Transverse colon (tissue), 4 donors: Measurements from ENCODE around the gene CTDSP2. TPM values are rescaled to one million over a fixed set of nuclear protein-coding genes. Genes with fewer than 3 reads are reported as not detected.
"Not testable (repeated sequence)": the region's sequence is repeated elsewhere in the genome, so short reads cannot be mapped to it uniquely, and the experiment has no call there.

Experiments
- DNase-seq: peaks from one replicate; pipeline ENCODE4 v3.0.0-alpha.2; 2019
- H3K27ac ChIP-seq, 4 donors: fragments of 200-600 bp; sonication (generic); 2 replicates each; pipeline ENCODE4 v1.5.1; 2016 to 2018; ENCODE audit warnings: inconsistent platforms in 4 of 4
- H3K27me3 ChIP-seq: fragments of 200-600 bp; sonication (generic); 2 replicates; pipeline ENCODE4 v1.5.1; 2017; ENCODE audit warnings: inconsistent platforms
- H3K36me3 ChIP-seq, 4 donors: fragments of 200-600 bp; sonication (generic); 2 replicates each; pipeline ENCODE4 v1.5.1; 2017 to 2019; ENCODE audit warnings: inconsistent platforms in 4 of 4
- H3K4me1 ChIP-seq, 4 donors: fragments of 200-600 bp; sonication (generic); 2 replicates each; pipeline ENCODE4 v1.5.1; 2017 to 2020; ENCODE audit warnings: inconsistent platforms in 4 of 4
- H3K4me3 ChIP-seq, 4 donors: fragments of 200-600 bp; sonication (generic); 1 replicate in 1 of 4; 2 replicates in 3 of 4; pipeline versions ENCODE4 v1.5.1 to v1.6.1; 2017 to 2019; ENCODE audit warnings: inconsistent platforms in 4 of 4
- H3K9me3 ChIP-seq, 2 donors: fragments of 200-600 bp; sonication (generic); 2 replicates each; pipeline ENCODE4 v1.5.1; 2017 to 2019; ENCODE audit warnings: inconsistent platforms in 2 of 2
- CTCF ChIP-seq, 5 experiments: fragments of 200-600 bp in 3 of 5; fragments of 450-650 bp in 2 of 5; sonication (generic) in 3 of 5; IDR thresholded peaks; 1 replicate in 2 of 5; 2 replicates in 3 of 5; pipeline ENCODE4 v1.5.1; 2016 to 2017; ENCODE audit warnings: antibody characterized with exemption in 5 of 5, inconsistent platforms in 3 of 5, mild to moderate bottlenecking in 2 of 5, moderate library complexity in 1 of 5
- EP300 ChIP-seq: sonication (generic); formaldehyde crosslinking; IDR thresholded peaks from one replicate; pipeline ENCODE4 v1.6.1; 2017; ENCODE audit warnings: antibody characterized with exemption, low read depth
- POLR2A ChIP-seq: fragments of 450-650 bp; IDR thresholded peaks from one replicate; pipeline ENCODE4 v1.6.1; 2016; ENCODE audit warnings: antibody characterized with exemption, mild to moderate bottlenecking, moderate library complexity
- POLR2AphosphoS5 ChIP-seq, 3 donors: sonication (generic); formaldehyde crosslinking; IDR thresholded peaks; one replicate each; pipeline ENCODE4 v1.6.1; 2016; ENCODE audit warnings: antibody characterized with exemption in 3 of 3
- WGBS, 2 donors: methylation state at CpG; one replicate each; pipeline ENCODE4 v1.1.5; 2018; ENCODE audit warnings: low coverage in 1 of 2; 5-methylcytosine and 5-hydroxymethylcytosine counted together
- in situ Hi-C, 4 donors: fragments of 200-750 bp; cut with MboI; loops; one replicate each; pipeline versions ENCODE4 v1.15.0 to v1.15.1; 2017; ENCODE audit warnings: low sequenced_read_pairs in 3 of 4, low pct_ligation_motif_present in 1 of 4, low pct_unique_long_range_greater_than_20kb in 1 of 4
- intact Hi-C: fragments of 100-400 bp; cut with DNase I; formaldehyde crosslinking; loops from one replicate; pipeline ENCODE4 v1.15.1; 2023; ENCODE audit warnings: low total_unique reads
- total RNA-seq, 4 donors: library from RNA; depleted of rRNA; stranded (reverse); fragments of >200 nt; gene quantifications; one replicate each; pipeline ENCODE4 v1.1.0, GENCODE V29; 2016

CTDSP2 gene
- total RNA-seq, 4 donors from 2014 or later, result 174 to 268 (median 231) TPM

GRCh38 chr12:57883057-57883456 lies 36.5 kb upstream of the CTDSP2 start:
- intact Hi-C loops (no loop called here), in situ Hi-C loops (no loop called here)
- H3K9me3 ChIP-seq, result no peaks in the 10 kb centered on the region
- peak overlapping the region; percentile 75 to 82 (median 78) for H3K27ac ChIP-seq
- H3K4me3 ChIP-seq, result no peak overlapping the region
- no peaks in the 10 kb centered on the region for H3K27me3 ChIP-seq
- H3K36me3 ChIP-seq, result no peaks in the 10 kb centered on the region
- peaks cover 8 to 51% (median 22%) of the 10 kb centered on the region in 4 donors for H3K4me1 ChIP-seq
- TF ChIP-seq POLR2AphosphoS5 (IDR thresholded peaks at IDR 0.05) (no peak), POLR2A (no peak), CTCF (IDR thresholded peaks at IDR 0.05) (no peak), EP300 (no peak)
- no peak for DNase-seq
- 25 to 65% methylated on average over 1 of the region's 1 CpG for WGBS, 2 donors

- intact Hi-C loops, result no loop called here
- H3K27ac ChIP-seq, result peak overlapping the region; percentile 75 to 82 (median 78)
- no peak for DNase-seq
- H3K27me3 ChIP-seq, result no peaks in the 10 kb centered on the region
- in situ Hi-C loops, result no loop called here
- peaks cover 3 to 46% (median 17%) of the 10 kb centered on the region in 4 donors for H3K4me1 ChIP-seq
- no peaks in the 10 kb centered on the region for H3K36me3 ChIP-seq
- no peaks in the 10 kb centered on the region for H3K9me3 ChIP-seq
- no peak for TF ChIP-seq EP300
- TF ChIP-seq POLR2A, result peak; percentile 57
- no peak for TF ChIP-seq CTCF (IDR thresholded peaks at IDR 0.05)
- TF ChIP-seq POLR2AphosphoS5 (IDR thresholded peaks at IDR 0.05), result peak in 2 of 3 donors; percentile 17 to 56
- no peak overlapping the region for H3K4me3 ChIP-seq
Measured at GRCh38 chr12:57882575-57882974, 36.0 kb upstream of the CTDSP2 start.

- Histone ChIP-seq H3K27ac (peak overlapping the region; percentile 75 to 82 (median 78)), H3K4me1 (peaks cover 1 to 35% (median 16%) of the 10 kb centered on the region in 4 donors), H3K27me3 (no peaks in the 10 kb centered on the region), H3K9me3 (no peaks in the 10 kb centered on the region), H3K4me3 (no peak overlapping the region), H3K36me3 (no peaks in the 10 kb centered on the region)
- intact Hi-C loops, result no loop called here
- no peak for TF ChIP-seq CTCF (IDR thresholded peaks at IDR 0.05)
- TF ChIP-seq POLR2AphosphoS5 (IDR thresholded peaks at IDR 0.05), result peak in 2 of 3 donors; percentile 66 to 79
- TF ChIP-seq EP300, result peak; percentile 17
- TF ChIP-seq POLR2A, result peak; percentile 42
- in situ Hi-C loops, result no loop called here
- peak; percentile 66 for DNase-seq
Measured at GRCh38 chr12:57881475-57881874, 34.9 kb upstream of the CTDSP2 start.

GRCh38 chr12:57881035-57881434 lies 34.5 kb upstream of the CTDSP2 start:
- DNase-seq, H3K36me3 ChIP-seq, H3K9me3 ChIP-seq, H3K4me3 ChIP-seq, intact Hi-C loops, H3K27me3 ChIP-seq, in situ Hi-C loops: not testable (repeated sequence)
- Histone ChIP-seq H3K4me1 (peaks cover 3 to 37% (median 16%) of the 10 kb centered on the region in 4 donors), H3K27ac (peak overlapping the region; percentile 67 to 82 (median 76))
- WGBS, 2 donors, result 90 to 94% methylated on average over 8 to 9 of the region's 9 CpGs

GRCh38 chr12:57877876-57878275 lies 31.3 kb upstream of the CTDSP2 start:
- H3K4me3 ChIP-seq, result no peak overlapping the region
- in situ Hi-C loops (no loop called here), intact Hi-C loops (no loop called here)
- WGBS, 2 donors, result 67 to 93% methylated on average over 1 to 3 of the region's 3 CpGs
- H3K27me3 ChIP-seq, result no peaks in the 10 kb centered on the region
- H3K27ac ChIP-seq, result no peak overlapping the region
- no peaks in the 10 kb centered on the region for H3K9me3 ChIP-seq
- TF ChIP-seq EP300 (no peak), POLR2AphosphoS5 (IDR thresholded peaks at IDR 0.05) (no peak), POLR2A (no peak), CTCF (IDR thresholded peaks at IDR 0.05) (no peak)
- peaks cover 8 to 49% (median 25%) of the 10 kb centered on the region in 4 donors for H3K4me1 ChIP-seq
- no peak for DNase-seq
- no peaks in the 10 kb centered on the region for H3K36me3 ChIP-seq
